NCI-H524 treated with DMSO at 0.1 percent for 48 hours (cell line): ENCODE results near the gene CLEC4G.

Experiments used
- DNase-seq: peaks from one replicate; lab custom pipeline; 2025; lab: John Stamatoyannopoulos, UW

The CLEC4G gene

GRCh38 chr19:7729211-7729610, 2.7 kb downstream of the CLEC4G start:
- no peak for DNase-seq

DNA sequence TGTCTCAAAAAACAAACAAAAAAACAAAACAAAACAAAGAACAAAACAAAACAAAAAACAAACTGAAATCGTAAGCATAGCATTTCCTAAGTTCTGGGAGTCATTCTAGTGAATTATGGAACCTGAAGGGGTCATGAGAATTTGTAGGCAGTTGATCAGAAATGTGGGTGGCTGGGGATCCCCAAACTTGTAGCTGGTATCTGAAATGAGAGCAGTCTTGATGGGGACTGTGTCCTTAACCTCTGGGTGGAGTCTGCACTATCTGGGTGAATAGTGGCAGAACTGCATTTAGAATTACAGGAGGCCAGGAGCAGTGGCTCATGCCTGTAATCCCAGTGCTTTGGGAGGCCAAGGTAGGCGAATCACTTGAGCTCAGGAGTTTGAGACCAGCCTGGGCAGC, 6.1 kb downstream of the CLEC4G start:
- no peak for DNase-seq

DNA sequence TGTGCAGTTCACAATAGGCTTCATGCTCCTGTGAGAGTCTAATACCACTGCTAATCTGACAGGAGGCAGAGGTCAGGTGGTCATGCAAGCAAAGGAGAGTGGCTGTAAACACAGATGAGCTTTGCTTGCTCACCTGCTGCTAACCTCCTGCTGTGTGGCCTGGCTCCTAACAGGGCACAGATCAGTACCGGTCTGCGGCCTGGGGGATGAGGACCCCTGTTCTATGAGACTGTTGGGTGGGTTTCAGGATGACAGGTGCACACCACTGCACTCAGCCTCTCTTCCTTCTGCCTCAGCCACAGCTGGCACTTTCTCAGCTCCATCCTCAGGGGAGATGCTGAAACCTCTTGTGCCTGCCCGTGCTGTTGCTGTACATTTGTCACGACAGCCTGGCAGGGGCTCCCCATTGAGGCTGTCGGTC, 9.7 kb downstream of the CLEC4G start:
- DNase-seq: peak; percentile 98

DNA sequence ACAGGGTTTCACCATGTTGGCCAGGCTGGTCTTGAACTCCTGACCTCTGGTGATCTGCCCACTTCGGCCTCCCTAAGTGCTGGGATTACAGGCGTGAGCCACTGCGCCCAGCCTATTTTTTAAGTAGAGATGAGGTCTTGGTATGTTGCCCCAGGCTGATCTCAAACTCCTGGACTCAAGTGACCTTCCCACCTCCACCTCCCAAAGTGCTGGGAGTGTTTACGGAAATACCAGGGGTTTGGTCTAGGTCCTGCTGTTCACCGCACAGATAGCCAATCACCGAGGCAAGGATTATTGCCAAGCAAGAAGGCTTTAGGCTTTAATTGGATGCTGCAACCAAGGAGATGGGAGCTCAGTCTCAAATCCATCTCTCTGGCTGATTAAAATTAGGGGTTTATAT, 11.6 kb downstream of the CLEC4G start:
- no peak for DNase-seq

DNA sequence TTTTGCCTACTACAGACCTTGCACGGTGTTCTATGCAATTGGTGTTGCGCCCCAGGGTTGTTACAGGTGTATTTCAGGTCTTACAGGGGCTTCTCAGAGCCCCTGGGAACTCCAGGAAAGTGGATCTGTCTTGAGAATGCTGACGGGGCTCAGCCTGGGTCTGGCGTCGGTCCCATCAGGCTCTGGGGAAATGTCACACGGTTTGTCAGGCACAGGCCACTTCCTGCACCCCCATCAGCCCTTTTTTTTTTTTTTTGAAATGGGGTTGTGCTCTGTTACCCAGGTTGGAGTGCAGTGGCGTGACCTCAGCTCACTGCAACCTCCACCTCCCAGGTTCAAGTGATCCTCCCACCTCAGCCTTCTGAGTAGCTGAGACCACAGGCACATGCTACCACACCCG, 13.2 kb downstream of the CLEC4G start:
- no peak for DNase-seq

DNA sequence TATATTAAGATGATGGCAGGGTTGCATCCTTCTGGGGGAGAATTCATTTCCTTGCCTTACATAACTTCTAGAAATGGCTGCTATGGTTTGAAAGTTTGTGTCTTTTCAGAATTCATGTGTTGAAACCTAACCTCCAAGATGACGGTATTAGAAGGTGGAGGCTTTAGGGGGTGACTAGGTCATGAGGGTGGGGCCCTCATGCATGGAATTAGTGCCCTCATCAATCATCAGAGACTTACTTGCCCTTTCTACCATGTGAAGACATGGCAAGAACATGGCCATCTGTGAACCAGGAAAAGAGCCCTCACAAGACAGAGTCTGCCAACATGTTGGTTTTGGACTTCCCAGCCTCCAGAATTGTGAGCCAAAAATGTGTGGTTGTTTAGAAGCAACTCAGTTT, 15.1 kb downstream of the CLEC4G start:
- no peak for DNase-seq

DNA sequence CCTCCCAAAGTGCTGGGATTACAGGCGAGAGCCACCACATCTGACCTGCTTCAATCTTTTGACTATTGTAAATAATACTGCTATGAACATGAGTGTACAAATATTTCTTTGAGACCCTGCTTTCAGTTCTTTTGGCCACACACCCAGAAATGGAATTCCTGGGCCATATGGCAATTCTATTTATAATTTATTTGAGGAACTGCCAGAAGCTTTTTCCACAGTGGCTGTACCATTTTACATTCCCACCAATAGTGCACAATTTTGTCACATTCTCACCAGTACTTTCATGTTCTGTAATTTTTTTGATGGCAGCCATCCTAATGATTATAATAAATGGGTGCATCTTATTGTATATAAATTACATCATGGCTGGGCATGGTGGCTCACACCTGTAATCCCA, 16.2 kb downstream of the CLEC4G start:
- no peak for DNase-seq

DNA sequence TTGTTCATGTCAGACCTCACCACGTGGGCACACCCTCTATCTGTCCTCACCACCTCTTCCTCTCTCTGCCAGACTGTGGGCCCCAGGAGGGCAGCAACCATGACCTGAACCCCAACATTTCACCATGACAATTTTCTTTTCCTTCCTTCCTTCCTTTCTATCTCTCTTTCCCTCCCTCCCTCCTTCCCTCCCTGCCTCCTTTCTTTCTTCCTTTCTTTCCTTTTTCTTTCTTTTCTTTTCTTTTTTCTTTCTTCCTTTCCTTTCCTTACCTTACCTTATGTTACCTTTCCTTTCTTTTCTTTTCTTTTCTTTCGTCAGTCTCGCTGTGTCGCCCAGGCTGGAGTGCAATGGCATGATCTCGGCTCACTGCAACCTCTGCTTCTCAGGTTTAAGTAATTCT, 21.3 kb downstream of the CLEC4G start:
- DNase-seq: no peak

GRCh38 chr19:7709932-7710460, 21.9 kb downstream of the CLEC4G start:
- no peak for DNase-seq

DNA sequence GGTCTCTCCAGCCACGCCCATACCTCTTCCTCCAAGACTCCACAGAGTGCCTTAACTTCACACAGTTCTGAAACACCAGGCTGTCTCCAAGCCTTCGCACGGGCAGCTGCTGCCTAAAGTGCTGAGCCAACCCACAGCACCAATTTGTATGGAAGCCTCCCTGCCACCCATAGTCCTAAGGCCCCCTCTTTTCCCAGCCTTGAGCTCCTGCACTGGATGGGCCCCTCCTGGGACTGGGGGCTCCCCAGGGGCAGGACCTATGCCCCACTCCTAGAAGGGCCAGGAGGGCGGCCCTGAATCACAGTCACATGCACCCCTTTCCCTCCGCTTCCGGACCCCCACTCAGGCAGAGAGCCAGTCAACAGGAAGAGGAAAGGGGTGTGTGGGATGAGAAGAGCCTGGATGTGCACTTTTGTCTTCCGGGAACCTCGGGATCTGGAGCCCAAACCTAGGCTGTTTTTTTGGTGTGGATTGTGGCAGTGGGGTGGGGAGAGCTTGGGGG, 24.9 kb downstream of the CLEC4G start:
- DNase-seq: no peak

DNA sequence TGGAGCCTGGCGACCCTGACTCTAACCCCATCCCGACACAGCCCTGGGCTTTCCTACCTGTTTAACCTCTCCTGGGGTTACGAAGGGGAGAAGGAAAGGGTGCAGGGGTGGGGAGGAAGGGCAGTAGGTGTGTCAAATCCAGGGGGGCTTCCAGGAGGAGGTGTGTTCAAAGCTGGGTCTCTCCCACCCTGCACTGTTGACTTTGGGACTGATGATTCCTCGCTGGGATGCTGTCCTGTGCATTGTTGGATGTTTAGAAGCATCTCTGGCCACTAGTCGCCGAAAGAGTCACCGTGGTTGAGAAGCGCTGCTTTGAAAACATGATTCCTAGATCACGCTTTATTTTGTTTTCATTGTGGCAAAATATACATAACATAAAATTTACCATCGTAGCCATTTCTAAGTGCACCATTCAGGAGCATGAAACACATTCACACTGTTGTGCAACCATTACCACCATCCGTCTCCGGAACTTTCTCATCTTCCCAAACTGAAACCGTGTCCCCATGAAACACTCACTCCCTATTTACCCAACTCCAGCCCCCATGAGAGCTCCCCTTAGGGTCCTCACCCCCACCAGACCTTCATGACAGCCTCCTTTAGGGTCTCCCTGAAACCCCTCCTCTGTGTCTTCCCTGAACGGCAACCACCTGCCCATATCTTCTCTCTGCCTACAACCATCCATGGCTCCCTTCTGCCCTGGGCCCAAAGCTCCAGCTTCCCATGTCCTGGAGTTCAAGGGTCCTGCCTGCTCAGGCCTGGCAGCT, 25.5 kb downstream of the CLEC4G start:
- DNase-seq: no peak

DNA sequence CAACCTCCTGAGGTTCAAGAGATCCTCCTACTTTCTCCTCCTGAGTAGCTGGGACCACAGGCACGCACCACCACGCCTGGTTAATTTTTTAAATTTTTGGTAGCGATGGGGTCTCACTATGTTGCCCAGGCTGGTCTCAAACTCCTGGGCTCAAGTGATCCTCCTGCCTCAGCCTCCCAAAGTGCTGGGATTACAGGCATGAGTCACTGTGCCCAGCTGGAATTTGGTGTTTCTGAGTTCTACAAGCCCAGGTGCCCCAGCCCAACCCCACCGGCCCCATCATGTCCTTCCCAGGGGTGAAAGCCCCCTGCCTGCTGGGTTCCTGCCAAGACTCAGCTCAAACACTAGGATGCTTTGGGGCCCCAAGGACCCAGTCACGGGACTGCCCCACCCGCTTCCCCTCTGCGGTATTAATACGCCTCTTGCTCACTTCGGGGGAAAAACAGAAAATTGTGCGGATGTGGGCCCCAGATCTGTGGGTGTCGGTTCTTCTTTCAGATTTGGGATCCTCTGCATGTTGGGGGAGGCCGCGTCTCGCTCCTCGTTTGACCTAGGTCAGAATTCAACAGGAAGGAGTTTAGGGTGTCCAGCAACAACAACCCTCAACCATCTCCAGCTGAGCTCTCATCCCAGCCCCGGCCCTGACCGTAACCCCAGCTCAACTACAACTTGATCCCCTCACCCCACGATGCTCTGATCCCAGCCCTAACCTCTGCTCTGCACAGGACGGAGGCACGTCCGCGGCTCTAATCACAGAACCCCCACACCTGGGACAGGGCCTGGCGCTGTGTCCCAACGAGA, 26.3 kb downstream of the CLEC4G start:
- no peak for DNase-seq

- DNase-seq: no peak
These were observed 27.4 kb downstream of the CLEC4G start for GRCh38 chr19:7704280-7705060.

- DNase-seq: no peak
These were observed 28.6 kb downstream of the CLEC4G start for GRCh38 chr19:7703332-7703731.

GRCh38 chr19:7701654-7702457, 30.1 kb downstream of the CLEC4G start, which contains the start of gene FCER2:
Gene FCER2, minus strand, starts transcription at chr19:7702131. Its CDS starts 2,371 bp downstream, at chr19:7699760.
- DNase-seq: no peak

GRCh38 chr19:7701049-7701653, 30.8 kb downstream of the CLEC4G start:
- no peak for DNase-seq

- DNase-seq: peak; percentile 93
These were observed 32.2 kb downstream of the CLEC4G start for GRCh38 chr19:7699417-7700401.

DNA sequence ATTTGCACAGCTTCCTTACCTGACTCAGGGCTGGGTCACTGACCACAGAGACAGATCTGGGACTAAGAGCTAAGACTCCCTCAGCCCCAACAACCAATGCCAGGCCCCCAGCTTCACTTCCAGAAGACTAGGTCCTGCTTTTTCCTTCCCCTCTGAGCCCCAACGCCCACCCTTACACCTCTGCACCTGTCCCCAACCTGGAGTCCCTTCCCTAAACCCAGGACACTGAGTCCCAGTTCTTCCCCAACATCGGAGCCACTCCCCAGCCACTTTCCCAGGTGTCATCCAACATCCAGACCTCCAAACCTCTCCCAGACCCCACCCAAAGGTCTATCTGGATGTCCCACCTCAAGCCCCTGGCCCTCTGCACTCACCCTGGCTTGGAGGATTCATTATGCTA, 32.9 kb downstream of the CLEC4G start:
- DNase-seq: no peak

- DNase-seq: no peak
These were observed 33.3 kb downstream of the CLEC4G start for GRCh38 chr19:7698583-7698982.
